NCI-H1105 (cell line): ENCODE data around the gene KCNC3.

ENCODE experiments used
- DNase-seq: peaks from one replicate; lab custom pipeline; 2025; lab: John Stamatoyannopoulos, UW

Gene KCNC3

DNA sequence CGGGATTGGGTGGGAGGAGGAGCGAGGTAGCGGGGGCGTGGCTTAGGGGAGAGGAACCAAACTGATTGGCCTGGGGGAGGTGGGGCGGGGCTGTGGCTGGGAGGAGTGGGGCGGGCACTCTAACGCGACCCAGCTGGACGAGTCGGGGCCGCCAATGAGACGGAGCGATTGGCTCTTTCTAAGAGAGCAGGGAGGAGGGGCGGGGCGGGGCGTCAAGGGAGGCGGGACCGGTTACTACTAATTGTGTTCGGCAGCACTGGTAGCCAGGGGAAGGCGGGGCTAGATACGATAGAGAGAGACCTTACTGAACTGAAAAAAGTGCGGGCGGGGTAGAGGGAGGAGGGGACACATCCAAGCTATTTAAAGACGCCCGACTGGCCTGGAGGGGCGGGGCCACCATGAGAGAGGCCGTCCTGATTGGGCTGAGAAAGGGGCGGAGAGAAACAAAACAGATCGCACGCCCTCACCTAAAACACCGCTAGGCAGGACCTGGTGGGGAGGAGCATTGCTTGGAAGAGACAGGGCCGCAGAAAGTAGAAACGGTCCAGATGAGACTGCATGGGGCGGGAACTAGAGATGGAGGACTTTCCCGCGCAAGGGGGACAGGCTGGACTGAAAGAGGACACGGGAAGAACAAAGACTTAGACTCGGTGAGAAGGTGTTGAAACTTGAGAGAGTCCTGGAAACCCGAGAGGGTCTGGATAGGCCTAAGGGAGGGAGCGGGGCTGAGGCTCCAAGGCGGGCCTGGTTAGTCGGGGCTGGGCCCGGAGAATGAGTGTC, at the start of gene KCNC3:
KCNC3 (minus strand) TSS at position 232 of the 780 bp plus-strand sequence. CDS start 295 bp downstream, outside the sequence.
- DNase-seq = peak; percentile 100

DNA sequence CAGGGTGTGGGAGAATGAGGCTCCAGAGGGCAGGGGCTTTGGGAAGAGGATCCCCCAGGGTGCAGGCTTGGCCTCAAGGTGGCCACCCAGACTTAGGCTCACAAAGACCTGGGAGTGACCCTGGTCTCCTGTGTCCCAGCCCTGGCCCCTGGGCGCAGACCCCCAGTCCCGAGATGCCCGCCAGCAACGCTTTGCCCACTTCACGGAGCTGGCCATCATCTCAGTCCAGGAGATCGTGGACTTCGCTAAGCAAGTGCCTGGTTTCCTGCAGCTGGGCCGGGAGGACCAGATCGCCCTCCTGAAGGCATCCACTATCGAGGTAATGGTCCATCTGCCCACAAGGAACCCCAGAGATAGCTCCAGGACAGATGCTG, 49.7 kb upstream of the KCNC3 start:
- DNase-seq = no peak

DNA sequence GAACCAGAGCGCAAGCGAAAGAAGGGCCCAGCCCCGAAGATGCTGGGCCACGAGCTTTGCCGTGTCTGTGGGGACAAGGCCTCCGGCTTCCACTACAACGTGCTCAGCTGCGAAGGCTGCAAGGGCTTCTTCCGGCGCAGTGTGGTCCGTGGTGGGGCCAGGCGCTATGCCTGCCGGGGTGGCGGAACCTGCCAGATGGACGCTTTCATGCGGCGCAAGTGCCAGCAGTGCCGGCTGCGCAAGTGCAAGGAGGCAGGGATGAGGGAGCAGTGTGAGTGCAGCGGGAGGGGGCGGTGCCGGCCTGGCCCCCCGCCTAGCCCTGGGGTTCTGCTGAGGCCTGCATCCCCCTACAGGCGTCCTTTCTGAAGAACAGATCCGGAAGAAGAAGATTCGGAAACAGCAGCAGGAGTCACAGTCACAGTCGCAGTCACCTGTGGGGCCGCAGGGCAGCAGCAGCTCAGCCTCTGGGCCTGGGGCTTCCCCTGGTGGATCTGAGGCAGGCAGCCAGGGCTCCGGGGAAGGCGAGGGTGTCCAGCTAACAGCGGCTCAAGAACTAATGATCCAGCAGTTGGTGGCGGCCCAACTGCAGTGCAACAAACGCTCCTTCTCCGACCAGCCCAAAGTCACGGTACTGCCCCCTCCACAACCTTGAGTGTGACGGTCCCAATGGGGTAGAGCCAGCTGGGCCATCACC, 49.1 kb upstream of the KCNC3 start:
- no peak for DNase-seq

DNA sequence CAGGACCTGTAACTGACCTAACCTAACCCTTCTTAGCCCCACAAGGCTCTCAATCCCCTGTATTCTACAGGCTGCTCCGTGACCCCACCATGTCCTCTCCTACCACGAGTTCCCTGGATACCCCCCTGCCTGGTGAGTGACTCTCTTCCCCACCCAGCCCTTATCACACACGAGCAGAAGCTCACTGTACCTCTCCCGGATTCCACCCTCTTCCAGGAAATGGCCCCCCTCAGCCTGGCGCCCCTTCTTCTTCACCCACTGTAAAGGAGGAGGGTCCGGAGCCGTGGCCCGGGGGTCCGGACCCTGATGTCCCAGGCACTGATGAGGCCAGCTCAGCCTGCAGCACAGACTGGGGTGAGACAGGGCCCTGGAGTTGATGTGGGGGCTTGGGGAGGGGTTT, 48.3 kb upstream of the KCNC3 start:
- no peak for DNase-seq

DNA sequence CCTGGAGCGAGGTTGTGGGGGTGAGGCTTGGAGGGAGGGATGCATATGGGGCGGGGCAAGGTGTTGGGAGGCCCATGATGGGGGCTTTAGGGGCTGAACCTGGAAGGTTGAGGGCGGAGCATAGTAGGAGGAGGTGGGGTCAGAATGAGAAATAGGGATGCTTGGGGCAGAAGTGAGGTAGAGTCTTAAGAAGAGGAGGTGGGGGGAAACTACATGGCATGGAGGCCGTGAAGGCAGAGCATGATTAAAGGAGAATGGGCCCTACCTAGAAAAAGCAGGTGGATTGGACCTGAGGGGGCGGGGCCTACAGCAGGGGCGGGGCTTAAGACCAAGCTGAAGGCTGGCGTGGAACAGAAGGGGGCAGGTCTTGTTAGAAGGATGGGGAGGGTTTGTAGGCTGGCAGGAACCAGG, 47.9 kb upstream of the KCNC3 start:
- peak; percentile 81 for DNase-seq

DNA sequence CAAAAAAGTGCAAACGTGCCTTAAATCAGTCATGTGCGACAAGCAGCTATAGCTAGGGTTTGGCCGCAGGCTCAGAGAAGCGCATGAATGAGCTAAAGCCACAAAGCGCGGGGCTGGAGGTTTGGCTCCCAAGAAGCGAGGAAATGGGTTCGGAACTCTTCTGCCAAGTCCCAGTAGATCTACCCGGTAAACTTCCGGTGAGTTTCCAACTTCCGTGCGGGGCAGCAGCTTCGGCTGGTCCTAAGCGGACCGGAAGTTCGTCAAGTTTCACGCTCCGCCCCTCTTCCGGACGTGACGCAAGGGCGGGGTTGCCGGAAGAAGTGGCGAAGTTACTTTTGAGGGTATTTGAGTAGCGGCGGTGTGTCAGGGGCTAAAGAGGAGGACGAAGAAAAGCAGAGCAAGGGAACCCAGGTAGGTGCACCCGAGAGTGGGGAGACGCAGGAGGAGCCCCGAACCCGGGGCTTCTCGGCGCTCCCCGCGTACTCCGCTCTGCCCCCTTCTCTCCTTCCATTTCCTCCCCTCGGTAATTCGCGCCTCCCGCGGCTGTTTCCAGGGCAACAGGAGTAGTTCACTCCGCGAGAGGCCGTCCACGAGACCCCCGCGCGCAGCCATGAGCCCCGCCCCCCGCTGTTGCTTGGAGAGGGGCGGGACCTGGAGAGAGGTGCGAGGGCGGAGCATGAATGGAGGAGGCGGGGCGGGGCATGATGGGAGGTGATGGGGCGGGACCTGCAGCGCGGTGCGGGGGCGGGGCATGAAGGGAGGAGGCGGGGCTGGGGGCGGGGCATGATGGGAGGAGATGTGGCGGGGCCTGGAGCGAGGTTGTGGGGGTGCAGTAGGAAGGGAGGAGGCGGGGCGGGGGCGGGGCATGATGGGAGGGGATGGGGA, 47.2 kb upstream of the KCNC3 start, which contains the start of gene NR1H2:
NR1H2 (plus strand) TSS at position 292 of the 885 bp plus-strand sequence. CDS start 1,149 bp downstream, outside the sequence.
- DNase-seq = peak; percentile 97

DNA sequence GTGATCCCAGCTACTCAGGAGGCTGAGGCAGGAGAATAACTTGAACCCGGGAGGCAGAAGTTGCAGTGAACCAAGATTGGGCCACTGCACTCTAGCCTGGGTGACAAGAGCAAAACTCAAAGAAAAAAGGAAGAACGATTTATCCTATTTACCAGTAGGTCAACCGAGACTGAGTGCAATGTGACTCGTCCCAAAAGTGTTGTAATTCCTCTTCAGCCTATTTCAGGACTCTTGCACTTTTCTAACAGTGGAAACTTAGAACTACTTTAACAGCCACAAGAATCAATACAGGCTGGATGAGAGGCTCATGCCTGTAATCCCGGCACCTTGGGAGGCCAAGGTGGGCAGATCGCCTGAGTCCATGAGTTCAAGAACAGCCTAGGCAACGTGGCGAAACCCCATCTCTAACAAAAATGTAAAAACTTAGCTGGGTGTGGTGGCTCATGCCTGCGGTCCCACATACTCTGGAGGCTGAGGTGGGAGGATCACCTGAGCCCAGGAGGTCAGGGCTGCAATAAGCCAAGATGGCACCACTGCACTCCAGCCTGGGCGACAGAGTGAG, 42.8 kb upstream of the KCNC3 start:
- DNase-seq = no peak

DNA sequence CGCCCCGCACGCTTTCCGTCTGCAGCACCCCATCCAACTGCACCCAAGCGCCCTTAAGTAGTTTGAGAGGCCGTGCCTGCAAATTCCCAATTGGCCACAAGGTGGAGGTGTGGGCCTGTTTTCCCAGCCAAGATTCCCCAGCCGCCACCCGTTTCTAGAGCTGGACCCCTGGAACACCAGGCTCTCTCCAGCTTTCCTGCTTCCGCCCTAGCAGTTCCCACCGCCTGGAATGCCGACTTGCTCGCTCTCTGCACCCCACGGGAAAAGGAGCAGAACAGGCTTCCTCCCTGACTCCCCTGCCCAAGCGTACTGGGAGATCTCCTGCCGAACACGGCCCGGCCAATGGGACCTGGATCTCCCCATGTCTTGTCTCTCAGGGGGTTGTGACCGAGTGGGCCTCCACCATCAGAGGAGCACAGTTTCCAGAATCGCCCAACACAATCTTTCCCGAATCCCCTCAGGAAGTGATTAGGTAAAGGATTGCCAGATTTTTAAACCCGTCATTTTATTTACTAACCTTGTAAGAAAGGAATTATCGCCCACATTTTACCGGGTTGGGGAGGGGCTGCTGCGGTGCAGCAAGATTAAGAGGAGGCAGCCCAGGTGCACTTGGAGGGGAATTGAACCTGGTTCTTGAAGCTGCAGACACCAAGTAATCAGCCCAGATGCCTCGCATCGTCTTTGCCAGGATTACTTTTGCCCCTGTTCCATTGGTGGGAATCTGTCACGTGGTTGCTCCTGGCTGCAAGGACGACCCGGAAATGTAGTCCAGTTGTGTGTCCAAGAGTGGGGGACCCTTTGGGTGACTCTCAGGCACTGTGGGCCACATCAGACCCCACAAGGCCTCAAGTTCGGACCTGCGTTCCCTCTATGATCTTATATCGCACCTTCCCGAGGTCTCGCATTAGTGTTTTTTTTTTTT, 39.7 kb upstream of the KCNC3 start:
- DNase-seq = peak; percentile 60

DNA sequence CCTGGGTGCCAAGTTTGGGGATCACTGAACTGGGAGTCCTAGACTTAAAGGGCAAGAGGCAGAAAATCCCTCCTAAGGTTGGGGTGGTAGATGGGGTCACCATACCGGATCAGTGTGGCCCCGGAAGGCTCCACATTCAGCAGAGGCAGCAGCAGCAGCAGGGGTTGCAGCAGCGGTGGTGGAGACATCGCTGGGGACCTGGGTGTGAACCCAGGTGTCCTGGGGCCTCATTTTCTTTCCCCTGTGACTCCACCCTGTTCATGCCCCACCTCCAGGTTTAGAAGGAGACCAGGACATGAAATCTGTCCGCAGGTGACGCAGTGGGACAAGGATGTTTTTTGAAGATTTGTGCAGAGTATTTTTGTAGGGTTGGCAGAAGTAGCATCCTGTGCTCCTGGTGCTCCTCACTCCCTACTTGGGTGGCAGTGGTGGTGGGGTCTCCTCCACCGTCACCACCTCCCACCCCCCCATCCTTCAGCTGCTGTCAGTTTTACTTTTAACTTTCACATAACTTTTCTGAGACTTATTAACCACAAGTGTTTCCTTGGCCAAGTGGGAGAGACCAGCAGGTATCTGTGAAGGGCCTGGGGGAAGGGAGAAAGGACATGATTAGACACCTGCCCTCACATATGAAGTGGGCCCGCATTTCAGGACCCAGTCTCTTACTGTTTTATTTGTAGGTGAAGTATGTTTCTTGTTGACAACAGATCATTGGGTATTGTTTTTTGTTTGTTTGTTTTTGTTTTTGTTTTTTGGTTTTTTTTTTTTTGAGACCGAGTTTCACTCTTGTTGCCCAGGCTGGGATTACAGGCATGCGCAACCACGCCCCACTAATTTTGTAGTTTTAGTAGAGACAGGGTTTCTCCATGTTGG, 36.5 kb upstream of the KCNC3 start, which contains the start of gene NAPSA:
NAPSA (minus strand) TSS at position 206 of the 873 bp plus-strand sequence; CDS start at position 188, 18 bp downstream.
- no peak for DNase-seq

DNA sequence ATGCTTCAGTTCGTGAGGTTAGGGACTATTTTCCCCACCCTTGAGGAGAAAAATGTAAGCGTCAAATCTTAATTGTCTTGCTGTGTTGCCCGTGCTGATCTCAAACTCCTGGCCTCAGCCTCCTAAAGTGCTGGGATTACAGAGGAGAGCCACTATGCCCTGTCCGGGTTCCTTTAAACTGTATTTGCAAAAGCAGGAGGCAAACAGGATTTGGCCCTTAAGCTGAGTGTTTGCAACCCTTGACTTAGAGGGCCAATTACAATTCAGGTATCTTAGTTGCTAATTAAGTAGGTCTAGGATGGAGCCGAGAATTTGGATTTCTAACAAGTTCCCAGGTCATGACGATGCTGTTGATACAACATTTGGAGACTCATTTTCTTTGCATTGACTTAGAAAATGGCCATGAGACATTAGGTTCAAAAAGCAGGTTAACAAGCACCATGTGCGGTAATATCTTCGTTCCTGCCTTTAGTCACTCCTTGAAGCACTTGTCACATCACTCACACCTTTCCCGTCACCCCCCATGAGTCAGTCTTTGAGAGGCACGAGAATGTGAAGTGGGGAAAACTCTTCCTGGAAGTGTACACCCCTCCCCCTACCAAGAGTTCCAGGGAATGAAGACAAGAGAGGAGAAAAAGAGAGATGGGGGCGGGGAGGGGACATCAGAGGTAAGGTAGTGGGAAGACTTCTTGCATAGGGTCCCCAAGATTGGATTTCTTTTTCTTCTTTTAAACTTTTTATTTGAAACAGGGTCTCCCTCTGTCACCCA, 33.7 kb upstream of the KCNC3 start:
- DNase-seq = no peak

DNA sequence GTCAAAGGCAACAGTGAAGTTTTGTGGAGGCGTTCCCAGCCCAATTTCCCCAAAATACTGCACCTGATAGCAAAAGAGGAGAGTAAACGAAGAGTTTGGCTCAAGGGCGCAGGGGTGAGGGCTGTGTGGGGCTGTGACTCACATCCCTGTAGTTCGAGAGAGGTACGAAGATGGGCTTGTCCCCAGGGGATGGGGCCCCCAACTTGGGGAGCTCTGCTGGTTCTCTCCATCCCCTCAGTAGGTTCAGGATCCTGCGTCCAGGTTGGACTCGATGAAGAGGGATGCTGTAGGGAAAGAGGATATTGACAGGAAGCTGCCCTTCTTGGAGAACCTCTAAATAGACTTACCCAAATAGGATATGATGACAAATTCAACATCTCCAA, 32.8 kb upstream of the KCNC3 start:
- DNase-seq = no peak

DNA sequence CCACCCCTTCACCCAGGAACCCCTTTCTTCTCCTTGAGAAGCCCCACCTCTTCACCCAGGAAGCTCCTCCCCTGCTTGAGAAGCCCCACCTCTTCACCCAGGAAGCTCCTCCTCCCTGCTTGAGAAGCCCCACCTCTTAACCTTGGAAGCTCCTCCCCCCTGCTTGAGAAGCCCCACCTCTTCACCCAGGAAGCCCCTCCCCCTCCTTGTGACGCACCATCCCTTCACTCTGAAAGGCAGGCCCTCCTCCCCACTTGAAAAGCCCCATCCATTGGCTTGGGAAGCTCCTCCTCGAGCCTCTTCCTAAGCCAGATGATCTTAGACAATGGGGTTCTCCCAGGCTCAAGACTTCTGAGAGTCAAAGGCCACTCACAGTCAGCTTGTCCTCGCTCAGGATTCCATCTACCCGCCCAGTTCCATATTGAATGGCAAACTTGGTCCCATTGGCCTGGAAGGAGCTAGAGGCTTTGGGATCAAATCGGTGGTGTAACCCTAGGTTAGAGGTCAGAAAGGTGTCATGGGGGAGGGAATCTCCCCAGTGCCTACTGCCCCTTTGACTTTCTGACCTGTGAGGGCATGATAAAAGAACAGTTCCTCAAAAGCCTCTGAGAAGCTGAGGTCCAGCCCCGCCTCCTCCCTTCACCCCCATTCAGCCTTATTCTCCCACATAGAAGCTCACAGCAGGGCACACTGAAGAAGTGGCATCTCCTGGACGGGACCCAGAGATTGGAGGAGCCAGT, 32.3 kb upstream of the KCNC3 start:
- DNase-seq = no peak

DNA sequence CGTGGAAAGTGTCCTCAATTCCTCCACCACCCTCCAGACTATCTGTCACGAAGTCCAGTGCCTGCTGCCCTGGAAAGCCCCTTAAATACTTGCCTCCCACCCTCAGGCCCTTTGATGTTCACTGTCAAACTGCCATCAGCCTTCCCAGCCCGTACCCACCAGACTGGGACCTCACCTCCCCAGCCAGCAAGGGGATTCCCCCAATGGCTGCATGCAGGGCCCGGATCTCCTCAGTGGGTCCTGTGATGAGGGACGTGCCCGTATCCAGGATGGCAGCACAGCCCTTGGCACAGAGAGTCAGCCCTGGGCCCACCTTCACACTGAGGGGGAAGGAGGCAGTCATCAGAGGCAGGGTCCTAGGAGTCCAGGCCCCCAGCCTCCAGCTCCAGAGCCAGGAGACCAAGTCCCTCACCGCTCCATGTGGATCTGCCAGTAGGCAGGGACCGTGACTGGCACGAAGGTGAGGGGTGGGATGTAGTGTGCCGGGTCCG, 30.2 kb upstream of the KCNC3 start:
- no peak for DNase-seq

DNA sequence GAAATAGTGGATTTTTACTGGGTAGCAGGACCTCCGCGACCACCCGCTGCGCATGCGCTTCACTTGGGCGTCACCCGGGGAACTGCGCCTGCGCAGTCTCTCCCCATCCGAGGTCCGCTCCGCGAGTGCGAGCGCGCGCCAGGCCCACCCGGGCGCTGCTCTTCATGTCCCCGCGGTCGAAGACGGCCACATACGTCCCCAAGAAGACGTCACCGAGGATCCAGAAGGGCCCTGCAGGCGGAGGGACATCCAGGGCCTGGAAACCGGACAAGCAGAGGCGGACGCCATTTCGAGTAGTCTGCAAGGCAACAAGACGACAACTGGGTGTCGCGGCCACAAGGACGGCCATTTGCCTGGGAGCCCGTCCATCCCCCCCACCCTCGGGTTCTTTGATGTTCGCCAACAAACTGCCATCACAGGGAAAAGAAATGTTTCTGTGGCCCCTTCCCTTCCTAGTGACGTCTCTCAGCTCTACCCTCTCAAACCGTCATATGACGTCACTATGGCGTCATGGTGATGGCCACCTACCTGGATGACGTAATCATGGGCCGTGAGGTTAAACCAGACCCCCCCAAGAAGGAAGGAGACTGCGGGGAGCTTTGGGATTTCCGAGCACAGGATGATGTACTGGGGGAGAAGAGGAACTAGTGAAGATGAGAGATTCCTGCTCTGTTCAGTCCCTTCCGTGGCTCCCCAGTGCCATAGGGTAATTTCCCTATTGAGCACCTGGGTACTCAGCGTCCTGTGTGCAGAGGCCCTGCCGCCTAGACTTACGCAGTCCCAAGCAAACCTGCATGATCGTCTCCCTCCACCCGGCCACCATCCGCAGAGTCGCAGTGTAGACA, 29.5 kb upstream of the KCNC3 start:
- DNase-seq = peak; percentile 58

DNA sequence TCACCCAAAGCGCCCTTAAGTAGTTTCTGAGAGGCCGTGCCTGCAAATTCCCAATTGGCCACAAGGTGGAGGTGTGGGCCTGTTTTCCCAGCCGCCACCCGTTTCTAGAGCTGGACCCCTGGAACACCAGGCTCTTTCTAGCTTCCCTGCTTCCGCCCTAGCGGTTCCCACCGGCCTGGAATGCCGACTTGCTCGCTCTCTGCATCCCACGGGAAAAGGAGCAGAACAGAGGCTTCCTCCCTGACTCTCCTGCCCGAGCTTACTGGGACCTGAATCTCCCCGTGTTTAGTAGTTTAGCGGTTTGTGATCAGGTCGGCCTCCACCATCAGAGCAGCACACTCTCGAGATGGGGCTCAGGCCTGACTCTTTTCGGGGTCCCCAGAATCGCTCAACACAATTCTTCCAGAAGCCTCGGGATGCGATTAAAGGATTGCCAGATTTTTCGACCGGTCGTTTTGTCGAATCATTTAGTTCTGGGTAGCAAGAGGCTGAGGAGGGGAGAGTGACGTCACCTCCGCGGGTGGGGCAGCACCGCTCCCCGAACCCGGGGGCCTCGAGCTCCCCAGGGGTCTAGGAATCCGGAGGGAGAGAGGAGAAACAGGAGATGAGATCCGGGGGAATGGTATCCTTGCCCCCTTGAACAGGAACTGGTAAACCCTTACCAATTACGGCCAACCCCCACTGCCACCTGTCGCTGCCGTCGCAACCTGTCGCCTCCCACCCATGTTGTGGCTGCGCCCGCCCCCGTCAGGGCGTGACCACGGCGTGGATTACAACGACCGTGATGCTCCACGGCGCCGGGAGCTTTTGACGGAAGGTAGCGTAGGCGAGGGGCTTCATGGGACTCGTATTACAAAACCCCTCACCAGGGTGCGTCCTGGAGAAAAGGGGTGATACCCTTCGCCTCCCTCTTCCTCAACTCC, 28.3 kb upstream of the KCNC3 start:
- peak; percentile 61 for DNase-seq

DNA sequence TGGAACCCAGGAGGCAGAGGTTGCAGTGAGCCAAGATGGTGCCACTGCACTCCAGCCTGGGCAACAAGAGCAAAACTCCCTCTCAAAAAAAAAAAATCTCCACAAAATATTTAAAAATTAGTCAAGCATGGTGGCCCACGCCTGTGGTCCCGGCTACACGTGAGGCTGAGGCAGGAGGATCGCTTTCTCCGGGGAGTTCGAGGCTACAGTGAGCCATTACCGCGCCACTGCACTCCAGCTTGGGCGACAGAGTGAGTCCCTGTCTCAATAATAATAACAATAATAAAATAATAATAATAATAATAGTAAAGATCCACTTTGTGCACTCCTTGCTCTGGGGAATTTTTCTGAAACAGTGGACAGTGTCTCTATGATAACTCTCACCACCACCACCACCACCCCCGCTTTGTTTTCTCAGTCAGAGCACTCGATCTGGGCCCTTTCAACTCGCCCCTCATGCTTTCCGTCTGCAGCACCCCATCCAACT, 27.6 kb upstream of the KCNC3 start:
- DNase-seq = no peak
